ENCODE measurements around the gene TEKT5.

The TEKT5 gene

GRCh38 chr16:10589109-10589508, 105.6 kb downstream of the TEKT5 start:
- no peak overlapping the region for H3K27ac ChIP-seq (replicated peaks; ENCODE audit: low read length)
- H3K4me2 ChIP-seq (ENCODE audit: insufficient read depth, low read length, poor library complexity, severe bottlenecking), result no peak overlapping the region
- no peak overlapping the region for H2BK15ac ChIP-seq (ENCODE audit: low read length)
- H3K4me3 ChIP-seq (ENCODE audit: low read length in 2 of 2), result no peak overlapping the region
- H3K36me3 ChIP-seq (replicated peaks in 1 of 2; ENCODE audit: control insufficient read depth in 2 of 2, insufficient read depth in 2 of 2, low read length in 2 of 2), result no peaks in the 10 kb centered on the region
- H3K23ac ChIP-seq (ENCODE audit: low read depth, low read length, poor library complexity), result no peak overlapping the region
- H4K91ac ChIP-seq (ENCODE audit: low read depth, low read length, poor library complexity), result no peak overlapping the region
- H2BK120ac ChIP-seq (ENCODE audit: low read depth, low read length), result no peak overlapping the region
- H2AFZ ChIP-seq (ENCODE audit: low read length), result no peak overlapping the region
- H2BK5ac ChIP-seq (ENCODE audit: low read length), result no peak overlapping the region
- no peak overlapping the region for H2AK5ac ChIP-seq (ENCODE audit: low read depth, low read length)
- no peak overlapping the region for H3K18ac ChIP-seq (ENCODE audit: low read length)
- peaks cover 4 to 14% of the 10 kb centered on the region in 2 donors for H3K4me1 ChIP-seq (ENCODE audit: control insufficient read depth in 2 of 2, insufficient read depth in 1 of 2, low read depth in 1 of 2, low read length in 2 of 2)
- no peak for DNase-seq (ENCODE audit: low spot score)
- peaks cover 0 to 29% (median 0%) of the 10 kb centered on the region in 3 experiments for H3K27me3 ChIP-seq (ENCODE audit: control insufficient read depth in 3 of 3, insufficient read depth in 3 of 3, low read depth in 1 of 3, low read length in 3 of 3)
- no peak overlapping the region for H3K14ac ChIP-seq (ENCODE audit: low read length)
- H3K4ac ChIP-seq (ENCODE audit: low read length), result no peak overlapping the region
- no peaks in the 10 kb centered on the region for H3K79me1 ChIP-seq (ENCODE audit: low read depth, low read length)
- no peak overlapping the region for H2BK12ac ChIP-seq (ENCODE audit: low read length)
- H3K9ac ChIP-seq (ENCODE audit: low read depth, low read length, poor library complexity), result no peak overlapping the region
- no CpG with 5 or more reads among the region's 5 CpGs for WGBS, 2 donors (ENCODE audit: extremely low coverage in 2 of 2, insufficient read length in 2 of 2, insufficient replicate concordance in 1 of 2)
- no peaks in the 10 kb centered on the region for H3K9me3 ChIP-seq (replicated peaks in 1 of 2; ENCODE audit: control insufficient read depth in 2 of 2, insufficient read depth in 1 of 2, low read depth in 1 of 2, low read length in 2 of 2)
- no peak overlapping the region for H4K8ac ChIP-seq (ENCODE audit: low read depth, low read length)

GRCh38 chr16:10587622-10588021, 107.1 kb downstream of the TEKT5 start:
- no peak overlapping the region for H2AFZ ChIP-seq (ENCODE audit: low read length)
- no peak overlapping the region for H3K27ac ChIP-seq (replicated peaks; ENCODE audit: low read length)
- H3K4me3 ChIP-seq (ENCODE audit: low read length in 2 of 2), result no peak overlapping the region
- H3K9ac ChIP-seq (ENCODE audit: low read depth, low read length, poor library complexity), result no peak overlapping the region
- no peaks in the 10 kb centered on the region for H3K9me3 ChIP-seq (replicated peaks in 1 of 2; ENCODE audit: control insufficient read depth in 2 of 2, insufficient read depth in 1 of 2, low read depth in 1 of 2, low read length in 2 of 2)
- H2BK12ac ChIP-seq (ENCODE audit: low read length), result no peak overlapping the region
- no peak overlapping the region for H2BK120ac ChIP-seq (ENCODE audit: low read depth, low read length)
- H3K4me1 ChIP-seq (ENCODE audit: control insufficient read depth in 2 of 2, insufficient read depth in 1 of 2, low read depth in 1 of 2, low read length in 2 of 2), result peaks cover 4 to 11% of the 10 kb centered on the region in 2 donors
- H3K79me1 ChIP-seq (ENCODE audit: low read depth, low read length), result no peaks in the 10 kb centered on the region
- H4K8ac ChIP-seq (ENCODE audit: low read depth, low read length), result no peak overlapping the region
- DNase-seq (ENCODE audit: low spot score), result no peak
- H3K14ac ChIP-seq (ENCODE audit: low read length), result no peak overlapping the region
- no peaks in the 10 kb centered on the region for H3K36me3 ChIP-seq (replicated peaks in 1 of 2; ENCODE audit: control insufficient read depth in 2 of 2, insufficient read depth in 2 of 2, low read length in 2 of 2)
- no peak overlapping the region for H3K4me2 ChIP-seq (ENCODE audit: insufficient read depth, low read length, poor library complexity, severe bottlenecking)
- no peak overlapping the region for H2AK5ac ChIP-seq (ENCODE audit: low read depth, low read length)
- H3K27me3 ChIP-seq (ENCODE audit: control insufficient read depth in 3 of 3, insufficient read depth in 3 of 3, low read depth in 1 of 3, low read length in 3 of 3), result peaks cover 0 to 21% (median 0%) of the 10 kb centered on the region in 3 experiments
- no CpG with 5 or more reads among the region's 2 CpGs for WGBS, 2 donors (ENCODE audit: extremely low coverage in 2 of 2, insufficient read length in 2 of 2, insufficient replicate concordance in 1 of 2)
- no peak overlapping the region for H2BK15ac ChIP-seq (ENCODE audit: low read length)
- H2BK5ac ChIP-seq (ENCODE audit: low read length), result no peak overlapping the region
- H3K23ac ChIP-seq (ENCODE audit: low read depth, low read length, poor library complexity), result no peak overlapping the region
- no peak overlapping the region for H4K91ac ChIP-seq (ENCODE audit: low read depth, low read length, poor library complexity)
- no peak overlapping the region for H3K4ac ChIP-seq (ENCODE audit: low read length)
- no peak overlapping the region for H3K18ac ChIP-seq (ENCODE audit: low read length)

GRCh38 chr16:10584981-10585438, 109.7 kb downstream of the TEKT5 start:
- no peak overlapping the region for H2AK5ac ChIP-seq (ENCODE audit: low read depth, low read length)
- no peaks in the 10 kb centered on the region for H3K9me3 ChIP-seq (replicated peaks in 1 of 2; ENCODE audit: control insufficient read depth in 2 of 2, insufficient read depth in 1 of 2, low read depth in 1 of 2, low read length in 2 of 2)
- peaks cover 4 to 17% of the 10 kb centered on the region in 2 donors for H3K4me1 ChIP-seq (ENCODE audit: control insufficient read depth in 2 of 2, insufficient read depth in 1 of 2, low read depth in 1 of 2, low read length in 2 of 2)
- peaks cover 0 to 11% (median 0%) of the 10 kb centered on the region in 3 experiments for H3K27me3 ChIP-seq (ENCODE audit: control insufficient read depth in 3 of 3, insufficient read depth in 3 of 3, low read depth in 1 of 3, low read length in 3 of 3)
- H3K27ac ChIP-seq (replicated peaks; ENCODE audit: low read length), result no peak overlapping the region
- H3K23ac ChIP-seq (ENCODE audit: low read depth, low read length, poor library complexity), result no peak overlapping the region
- no peak overlapping the region for H2AFZ ChIP-seq (ENCODE audit: low read length)
- no peaks in the 10 kb centered on the region for H3K36me3 ChIP-seq (replicated peaks in 1 of 2; ENCODE audit: control insufficient read depth in 2 of 2, insufficient read depth in 2 of 2, low read length in 2 of 2)
- H3K18ac ChIP-seq (ENCODE audit: low read length), result no peak overlapping the region
- no peak overlapping the region for H4K8ac ChIP-seq (ENCODE audit: low read depth, low read length)
- H3K79me1 ChIP-seq (ENCODE audit: low read depth, low read length), result no peaks in the 10 kb centered on the region
- no peak overlapping the region for H3K4me2 ChIP-seq (ENCODE audit: insufficient read depth, low read length, poor library complexity, severe bottlenecking)
- no peak overlapping the region for H3K14ac ChIP-seq (ENCODE audit: low read length)
- no peak overlapping the region for H3K9ac ChIP-seq (ENCODE audit: low read depth, low read length, poor library complexity)
- no peak overlapping the region for H2BK5ac ChIP-seq (ENCODE audit: low read length)
- H4K91ac ChIP-seq (ENCODE audit: low read depth, low read length, poor library complexity), result no peak overlapping the region
- H2BK120ac ChIP-seq (ENCODE audit: low read depth, low read length), result no peak overlapping the region
- DNase-seq (ENCODE audit: low spot score), result no peak
- H2BK12ac ChIP-seq (ENCODE audit: low read length), result no peak overlapping the region
- no peak overlapping the region for H3K4me3 ChIP-seq (ENCODE audit: low read length in 2 of 2)
- no peak overlapping the region for H2BK15ac ChIP-seq (ENCODE audit: low read length)
- H3K4ac ChIP-seq (ENCODE audit: low read length), result no peak overlapping the region
- no CpG with 5 or more reads among the region's 5 CpGs for WGBS, 2 donors (ENCODE audit: extremely low coverage in 2 of 2, insufficient read length in 2 of 2, insufficient replicate concordance in 1 of 2)

GRCh38 chr16:10583269-10583668, 111.5 kb downstream of the TEKT5 start:
- Histone ChIP-seq H2BK12ac (ENCODE audit: low read length) (no peak overlapping the region), H3K4me1 (ENCODE audit: control insufficient read depth in 2 of 2, insufficient read depth in 1 of 2, low read depth in 1 of 2, low read length in 2 of 2) (peaks cover 7 to 22% of the 10 kb centered on the region in 2 donors), H3K18ac (ENCODE audit: low read length) (no peak overlapping the region), H2AFZ (ENCODE audit: low read length) (no peak overlapping the region), H3K4ac (ENCODE audit: low read length) (no peak overlapping the region), H4K91ac (ENCODE audit: low read depth, low read length, poor library complexity) (no peak overlapping the region), H3K36me3 (replicated peaks in 1 of 2; ENCODE audit: control insufficient read depth in 2 of 2, insufficient read depth in 2 of 2, low read length in 2 of 2) (no peaks in the 10 kb centered on the region), H4K8ac (ENCODE audit: low read depth, low read length) (no peak overlapping the region), H3K4me2 (ENCODE audit: insufficient read depth, low read length, poor library complexity, severe bottlenecking) (no peak overlapping the region), H3K9ac (ENCODE audit: low read depth, low read length, poor library complexity) (no peak overlapping the region), H2BK15ac (ENCODE audit: low read length) (no peak overlapping the region), H3K23ac (ENCODE audit: low read depth, low read length, poor library complexity) (no peak overlapping the region), H3K14ac (ENCODE audit: low read length) (no peak overlapping the region), H3K79me1 (ENCODE audit: low read depth, low read length) (peaks cover 2% of the 10 kb centered on the region), H3K9me3 (replicated peaks in 1 of 2; ENCODE audit: control insufficient read depth in 2 of 2, insufficient read depth in 1 of 2, low read depth in 1 of 2, low read length in 2 of 2) (no peaks in the 10 kb centered on the region), H3K4me3 (ENCODE audit: low read length in 2 of 2) (no peak overlapping the region), H3K27ac (replicated peaks; ENCODE audit: low read length) (no peak overlapping the region), H2BK120ac (ENCODE audit: low read depth, low read length) (no peak overlapping the region), H2AK5ac (ENCODE audit: low read depth, low read length) (no peak overlapping the region), H3K27me3 (ENCODE audit: control insufficient read depth in 3 of 3, insufficient read depth in 3 of 3, low read depth in 1 of 3, low read length in 3 of 3) (no peaks in the 10 kb centered on the region), H2BK5ac (ENCODE audit: low read length) (no peak overlapping the region)
- no peak for DNase-seq (ENCODE audit: low spot score)
- WGBS, 2 donors (ENCODE audit: extremely low coverage in 2 of 2, insufficient read length in 2 of 2, insufficient replicate concordance in 1 of 2), result no CpG with 5 or more reads among the region's 4 CpGs
